Stimulated activated CD8-positive, alpha-beta memory T cell treated with anti-CD3 and anti-CD28 coated beads, Interleukin-7, amount 100 ng/mL, for 4 hours (primary cell): ENCODE results near the gene KLHL11.
A peak's percentile ranks its signal among the peaks of the same experiment; 100 is the strongest.
"Not testable (repeated sequence)": the region's sequence is repeated elsewhere in the genome, so short reads cannot be mapped to it uniquely, and the experiment has no call there.

Experiments used
- DNase-seq, 2 donors: peaks; one replicate each; pipeline ENCODE4 v3.0.0-alpha.2; 2020; ENCODE audit warnings: low read depth in 2 of 2

Gene KLHL11

DNA sequence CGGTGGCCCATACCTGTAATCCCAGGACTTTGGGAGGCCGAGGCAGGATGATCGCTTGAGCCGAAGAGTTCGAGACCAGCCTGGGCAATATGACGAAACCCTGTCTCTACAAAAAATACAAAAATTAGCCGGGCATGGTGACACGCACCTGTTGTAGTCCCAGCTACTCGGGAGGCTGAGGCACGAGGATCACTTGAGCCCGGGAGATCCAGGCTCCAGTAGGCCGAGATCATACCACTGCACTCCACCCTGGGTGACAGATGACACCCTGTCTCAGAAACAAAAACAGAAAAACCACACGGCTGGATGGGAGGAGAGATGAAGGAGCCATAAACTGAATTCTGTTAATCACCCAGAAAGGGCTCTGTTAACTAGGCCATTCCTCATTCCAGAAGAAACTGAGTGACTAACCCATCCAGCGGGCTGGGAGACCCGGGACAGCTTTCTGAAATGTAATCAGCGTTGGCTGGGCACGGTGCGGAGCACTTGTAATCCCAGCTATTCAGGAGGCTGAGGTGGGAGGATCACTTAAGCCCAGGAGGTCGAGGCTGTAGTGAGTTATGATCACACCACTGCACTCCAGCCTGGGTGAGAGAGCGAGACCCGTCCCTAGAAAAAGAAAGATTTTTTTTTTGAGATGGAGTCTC lies 28.6 kb downstream of the KLHL11 start:
- DNase-seq = no peak

DNA sequence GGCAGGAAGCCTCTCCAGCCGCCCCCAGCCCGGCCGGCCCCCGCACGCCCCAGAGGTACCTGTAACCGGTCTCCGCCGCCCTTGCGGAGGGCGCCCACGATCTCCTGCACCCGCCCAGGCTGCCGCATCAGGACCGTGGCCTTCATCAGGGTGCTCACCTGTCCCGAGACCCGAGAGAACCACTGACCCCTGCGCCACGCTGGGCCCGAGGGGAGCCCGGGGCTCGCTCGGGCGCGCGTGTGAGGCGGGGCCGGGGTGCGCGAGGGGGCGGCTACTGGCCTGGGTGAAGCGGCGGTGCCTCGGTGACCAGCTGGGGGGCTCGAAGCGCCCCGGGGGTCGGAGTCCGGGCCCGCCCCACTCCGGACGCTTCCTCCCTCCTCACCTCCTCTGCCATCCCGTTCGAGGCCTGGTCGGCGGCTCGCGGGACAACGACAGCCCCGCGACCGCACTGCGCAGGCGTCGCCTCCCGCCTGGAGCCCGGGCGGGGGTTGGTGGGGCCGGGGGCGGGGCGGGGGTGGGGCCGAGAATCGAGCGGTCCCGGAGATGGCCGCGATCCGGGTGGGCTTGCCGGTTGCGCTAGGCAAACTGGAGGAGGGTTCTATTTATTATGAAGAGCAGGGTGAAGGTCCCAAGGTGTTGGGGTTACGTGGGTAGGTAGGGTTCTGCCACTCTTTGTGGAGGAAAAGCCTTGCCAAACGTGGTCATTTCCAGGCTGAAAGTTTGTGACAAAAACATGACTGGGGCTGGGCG lies 29.2 kb downstream of the KLHL11 start, which contains the start of gene NT5C3B:
Gene NT5C3B, minus strand, starts transcription at position 433 of the 750 bp plus-strand sequence. Its CDS starts 39 bp downstream, at position 394.
- peak in 1 of 2 donors; percentile 52 for DNase-seq

DNA sequence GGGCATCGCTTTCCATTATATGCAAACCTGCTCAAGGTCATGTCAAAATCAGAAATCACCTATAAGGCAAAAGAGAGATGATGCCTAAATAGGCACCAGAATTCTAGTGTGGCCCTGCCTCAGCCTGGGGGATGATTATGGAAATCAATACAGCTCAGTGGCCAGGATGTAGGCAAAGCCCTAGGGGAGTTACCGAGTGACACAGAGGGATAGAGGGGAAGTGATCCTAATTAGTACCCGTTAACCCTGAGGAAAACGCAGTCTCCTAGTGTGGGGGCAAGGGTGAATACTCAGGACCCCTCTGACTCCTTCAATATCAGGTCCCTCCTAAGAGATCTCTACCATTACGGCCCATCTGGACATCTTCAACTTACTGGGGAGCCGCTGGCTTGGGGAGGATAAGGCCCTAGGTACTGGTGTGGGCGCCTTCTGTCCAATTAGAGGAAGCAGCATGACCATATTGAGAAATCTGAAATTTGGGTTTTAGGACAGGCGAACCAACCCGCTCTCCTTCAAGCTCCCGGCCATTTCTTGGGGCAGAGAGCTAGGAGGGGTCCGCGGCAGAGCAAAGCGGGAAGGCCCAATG lies 29.9 kb downstream of the KLHL11 start:
- DNase-seq = no peak

DNA sequence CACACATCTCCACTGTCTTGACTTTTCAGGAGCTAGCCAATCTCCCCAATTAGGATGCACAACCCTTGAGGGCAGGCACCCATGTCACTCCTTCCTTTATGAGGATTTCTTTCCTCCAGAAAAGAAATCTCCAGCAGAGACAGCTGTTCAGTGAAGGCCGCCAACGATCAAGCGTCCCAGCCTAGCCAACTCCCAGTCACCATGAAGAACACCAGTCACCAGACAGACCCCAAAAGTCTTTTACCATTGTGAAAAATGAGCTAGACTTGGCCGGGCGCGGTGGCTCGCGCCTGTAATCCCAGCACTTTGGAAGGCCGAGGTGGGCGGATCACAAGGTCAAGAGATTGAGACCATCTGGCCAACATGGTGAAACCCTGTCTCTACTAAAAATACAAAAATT lies 35.3 kb downstream of the KLHL11 start:
- not testable (repeated sequence) for DNase-seq

DNA sequence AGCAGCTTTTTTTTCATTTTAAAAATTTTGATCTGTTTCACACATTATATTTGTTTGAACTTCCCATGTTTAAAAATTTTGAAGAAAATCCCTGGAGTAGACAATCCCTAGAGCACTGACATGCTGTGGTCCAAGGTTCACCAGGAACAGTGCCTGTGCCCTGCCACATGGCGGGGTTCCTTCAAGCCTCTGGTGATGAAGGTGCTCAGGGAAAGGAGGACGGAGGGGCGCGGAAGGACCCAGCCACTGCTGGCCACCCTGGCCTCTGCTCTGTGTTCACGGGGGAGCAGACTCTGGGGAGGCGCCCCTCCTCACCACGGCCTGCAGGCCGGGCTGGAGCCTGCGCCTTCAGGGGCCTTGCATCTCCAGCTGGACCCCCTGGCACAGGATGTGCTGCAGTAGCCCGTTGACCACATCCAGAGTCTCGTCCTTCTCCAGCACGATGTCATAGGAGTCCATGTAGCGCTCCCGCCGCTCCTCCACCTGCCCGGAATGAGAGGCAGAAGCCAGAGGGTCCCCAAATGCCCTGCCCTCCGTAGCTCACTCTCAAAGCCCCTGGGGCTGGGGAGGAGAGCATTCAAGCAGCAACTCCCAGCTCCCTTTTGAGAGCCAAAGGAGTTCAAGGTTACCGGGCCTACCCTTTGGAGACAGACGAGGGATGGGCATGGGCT lies 39.9 kb downstream of the KLHL11 start:
- DNase-seq = no peak

DNA sequence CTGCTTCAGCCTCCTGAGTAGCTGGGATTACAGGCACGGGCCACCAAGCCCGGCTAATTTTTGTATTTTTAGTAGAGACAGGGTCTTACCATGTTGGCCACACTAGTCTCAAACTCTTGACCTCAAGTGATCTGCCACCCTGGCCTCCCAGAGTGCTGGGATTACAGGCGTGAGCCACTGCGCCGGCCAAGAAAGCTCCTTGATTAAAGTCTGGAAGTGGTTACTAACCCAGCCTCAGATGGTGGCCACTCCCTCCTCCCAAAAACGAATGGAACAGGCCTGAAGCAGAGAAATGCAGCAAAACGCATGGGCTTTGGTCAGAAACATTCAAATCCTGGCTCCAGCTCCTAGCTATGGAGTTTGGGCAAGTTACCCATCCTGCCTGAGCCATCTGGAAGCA lies 41.1 kb downstream of the KLHL11 start:
- DNase-seq = no peak

DNA sequence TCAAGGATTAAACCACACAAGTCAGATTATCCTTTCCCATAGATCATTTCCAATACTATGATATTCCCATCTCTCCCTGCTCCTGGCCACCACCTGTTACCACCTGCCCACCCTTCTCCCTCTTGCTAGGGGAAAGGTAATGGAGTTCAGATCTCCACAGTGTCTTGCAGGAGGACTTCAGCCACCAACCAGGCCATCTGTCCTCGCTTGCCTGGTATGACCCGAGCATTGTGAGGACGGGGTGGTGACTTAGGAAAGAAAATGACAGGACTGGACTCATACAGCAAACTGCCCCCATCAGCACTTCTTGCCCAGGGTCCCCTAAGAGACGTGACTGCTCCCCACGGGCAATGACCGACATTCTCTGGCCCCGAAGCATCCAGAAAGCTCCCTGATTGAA lies 41.6 kb downstream of the KLHL11 start:
- DNase-seq = no peak

DNA sequence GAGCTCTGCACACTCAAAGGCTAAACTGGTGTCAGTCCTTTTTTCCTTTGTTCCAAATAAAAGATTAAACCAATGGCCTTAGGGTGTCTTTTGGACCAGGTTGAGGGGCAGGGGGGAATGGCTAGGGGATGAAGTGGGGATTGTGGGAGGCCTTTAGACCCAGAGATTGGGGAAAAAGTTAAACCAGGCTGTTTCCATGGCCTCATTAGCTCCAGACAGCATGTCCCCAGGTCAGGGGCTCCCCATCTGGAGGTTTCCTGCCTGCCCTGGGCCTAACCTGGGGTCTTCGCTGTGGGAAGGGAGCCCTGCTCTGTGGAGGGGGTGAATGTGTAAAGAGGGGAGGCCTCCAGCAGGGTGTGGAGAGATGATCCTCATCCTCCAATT lies 42.1 kb downstream of the KLHL11 start:
- no peak for DNase-seq

DNA sequence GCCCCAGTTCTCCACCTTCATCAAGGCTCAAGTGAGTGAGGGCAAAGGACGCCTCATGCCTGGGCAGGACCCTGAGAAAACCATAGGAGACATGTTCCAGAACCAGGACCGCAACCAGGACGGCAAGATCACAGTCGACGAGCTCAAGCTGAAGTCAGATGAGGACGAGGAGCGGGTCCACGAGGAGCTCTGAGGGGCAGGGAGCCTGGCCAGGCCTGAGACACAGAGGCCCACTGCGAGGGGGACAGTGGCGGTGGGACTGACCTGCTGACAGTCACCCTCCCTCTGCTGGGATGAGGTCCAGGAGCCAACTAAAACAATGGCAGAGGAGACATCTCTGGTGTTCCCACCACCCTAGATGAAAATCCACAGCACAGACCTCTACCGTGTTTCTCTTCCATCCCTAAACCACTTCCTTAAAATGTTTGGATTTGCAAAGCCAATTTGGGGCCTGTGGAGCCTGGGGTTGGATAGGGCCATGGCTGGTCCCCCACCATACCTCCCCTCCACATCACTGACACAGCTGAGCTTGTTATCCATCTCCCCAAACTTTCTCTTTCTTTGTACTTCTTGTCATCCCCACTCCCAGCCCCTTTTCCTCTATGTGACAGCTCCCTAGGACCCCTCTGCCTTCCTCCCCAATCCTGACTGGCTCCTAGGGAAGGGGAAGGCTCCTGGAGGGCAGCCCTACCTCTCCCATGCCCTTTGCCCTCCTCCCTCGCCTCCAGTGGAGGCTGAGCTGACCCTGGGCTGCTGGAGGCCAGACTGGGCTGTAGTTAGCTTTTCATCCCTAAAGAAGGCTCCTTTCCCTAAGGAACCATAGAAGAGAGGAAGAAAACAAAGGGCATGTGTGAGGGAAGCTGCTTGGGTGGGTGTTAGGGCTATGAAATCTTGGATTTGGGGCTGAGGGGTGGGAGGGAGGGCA lies 42.7 kb downstream of the KLHL11 start:
- DNase-seq = no peak

DNA sequence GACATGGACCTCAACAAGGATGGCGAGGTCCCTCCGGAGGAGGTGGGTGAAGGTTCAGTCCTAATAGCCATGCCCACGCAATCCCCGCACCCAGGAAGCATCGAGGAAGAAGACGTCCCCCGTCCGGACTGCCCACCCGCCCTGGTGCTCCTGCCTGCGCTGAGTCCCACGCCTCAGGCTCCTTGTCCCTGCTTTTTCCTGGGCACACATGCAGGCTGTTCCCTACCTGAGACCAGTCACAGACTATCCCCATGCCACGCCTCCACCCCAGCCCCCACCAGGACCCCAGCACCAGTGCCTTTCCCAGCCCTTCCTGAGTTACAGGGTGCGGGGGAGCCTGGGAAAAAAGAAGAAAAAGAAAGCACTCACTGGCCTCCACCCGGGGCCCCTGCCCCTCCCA lies 43.4 kb downstream of the KLHL11 start:
- no peak for DNase-seq

DNA sequence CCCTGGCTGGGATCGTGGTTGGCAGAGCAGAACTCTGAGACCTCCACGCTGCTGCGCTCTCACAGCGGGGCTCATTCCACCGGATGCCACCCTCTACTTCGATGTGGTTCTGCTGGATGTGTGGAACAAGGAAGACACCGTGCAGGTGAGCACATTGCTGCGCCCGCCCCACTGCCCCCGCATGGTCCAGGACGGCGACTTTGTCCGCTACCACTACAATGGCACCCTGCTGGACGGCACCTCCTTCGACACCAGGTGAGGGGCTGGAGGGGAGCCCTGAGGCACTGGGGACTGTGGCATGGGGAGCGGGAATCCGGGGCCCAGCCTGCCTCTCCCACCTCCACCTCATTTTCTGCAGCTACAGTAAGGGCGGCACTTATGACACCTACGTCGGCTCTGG lies 47.2 kb downstream of the KLHL11 start:
- DNase-seq = no peak

DNA sequence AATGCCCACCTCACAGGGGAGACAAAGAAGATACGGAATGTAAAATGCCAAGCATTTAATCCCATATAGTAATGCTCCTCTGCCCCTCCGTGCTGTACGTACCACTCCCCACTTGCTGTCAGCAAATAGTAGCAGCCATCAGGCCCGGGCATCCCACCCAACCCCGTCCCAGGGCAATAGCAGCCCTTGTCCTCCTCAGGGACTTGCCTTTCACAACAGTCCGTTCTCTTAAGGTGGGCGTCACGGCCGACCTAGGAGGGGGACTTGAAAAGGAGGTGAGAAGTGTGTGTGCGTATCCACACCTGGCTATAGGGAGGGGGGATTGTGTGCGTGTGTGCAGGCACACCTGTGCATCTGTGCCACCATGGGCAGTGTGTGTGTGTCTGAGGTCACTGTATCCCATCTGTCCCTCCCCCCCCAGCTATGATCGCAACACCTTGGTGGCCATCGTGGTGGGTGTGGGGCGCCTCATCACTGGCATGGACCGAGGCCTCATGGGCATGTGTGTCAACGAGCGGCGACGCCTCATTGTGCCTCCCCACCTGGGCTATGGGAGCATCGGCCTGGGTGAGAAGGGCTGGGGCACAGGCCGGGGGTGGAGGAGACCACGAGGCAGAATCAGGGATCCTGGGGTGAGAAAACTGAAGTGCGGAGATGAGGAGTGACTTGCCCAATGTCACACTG lies 48.4 kb downstream of the KLHL11 start:
- no peak for DNase-seq

DNA sequence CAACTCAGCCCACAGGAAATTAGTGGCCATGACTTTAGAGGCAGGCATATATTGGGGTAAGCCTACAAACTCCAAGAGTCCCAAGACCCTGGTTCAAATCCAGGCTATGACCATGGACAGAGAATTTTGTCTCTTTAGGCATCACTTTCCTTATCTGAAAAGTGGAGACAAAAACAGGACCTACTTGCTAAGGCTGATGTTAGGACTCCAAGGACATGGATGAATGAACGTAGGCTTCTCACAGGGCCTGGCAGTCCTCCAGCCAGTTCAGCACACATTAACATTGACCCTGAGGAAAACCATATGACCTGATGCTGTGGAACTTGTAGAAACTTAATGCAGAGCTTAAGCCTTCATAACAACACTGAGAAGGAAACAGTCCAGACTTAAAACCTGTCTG lies 51.0 kb downstream of the KLHL11 start:
- no peak for DNase-seq

DNA sequence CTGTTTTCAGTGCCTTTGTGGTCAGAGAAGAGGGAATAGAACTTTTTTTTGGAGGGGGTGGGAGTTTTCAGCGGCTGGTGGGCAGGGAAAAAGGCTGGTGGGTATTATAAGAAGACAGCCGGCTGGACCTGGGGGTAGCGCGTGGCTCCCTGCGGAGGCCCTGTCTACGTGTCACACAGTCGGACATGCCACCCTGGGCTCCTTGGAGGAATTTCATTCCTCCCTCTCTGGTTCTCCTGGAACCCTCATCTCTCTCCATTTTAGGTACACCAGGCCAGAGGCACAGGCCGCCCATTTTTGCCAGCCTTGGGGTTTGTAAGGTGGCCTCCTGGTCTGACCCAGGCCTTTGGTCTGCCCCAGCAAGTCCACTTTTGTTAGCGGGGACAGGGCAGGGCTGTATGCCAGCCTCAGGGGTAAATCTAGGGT lies 51.5 kb downstream of the KLHL11 start:
- DNase-seq = no peak

DNA sequence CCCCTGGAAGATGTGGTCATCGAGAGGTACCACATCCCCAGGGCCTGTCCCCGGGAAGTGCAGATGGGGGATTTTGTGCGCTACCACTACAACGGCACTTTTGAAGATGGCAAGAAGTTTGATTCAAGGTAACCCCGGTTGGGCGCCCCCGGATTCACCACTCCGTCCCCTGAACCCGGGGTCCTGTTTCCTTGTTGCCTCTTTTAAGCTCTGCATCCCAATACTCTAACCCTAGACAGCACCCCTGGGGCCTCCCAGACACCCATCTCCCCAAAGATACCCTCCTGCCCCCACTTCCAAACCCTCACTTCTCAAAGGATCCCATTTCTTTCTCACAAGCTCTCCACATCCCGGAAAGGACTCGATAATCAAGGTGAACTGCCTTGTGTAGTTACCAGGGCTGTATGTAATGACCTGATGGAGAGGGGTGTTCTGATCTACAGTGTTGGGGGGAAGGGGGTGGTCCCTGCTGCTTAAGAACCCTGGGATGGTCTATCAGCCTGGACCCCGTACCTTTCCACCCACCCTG lies 52.0 kb downstream of the KLHL11 start:
- no peak for DNase-seq

DNA sequence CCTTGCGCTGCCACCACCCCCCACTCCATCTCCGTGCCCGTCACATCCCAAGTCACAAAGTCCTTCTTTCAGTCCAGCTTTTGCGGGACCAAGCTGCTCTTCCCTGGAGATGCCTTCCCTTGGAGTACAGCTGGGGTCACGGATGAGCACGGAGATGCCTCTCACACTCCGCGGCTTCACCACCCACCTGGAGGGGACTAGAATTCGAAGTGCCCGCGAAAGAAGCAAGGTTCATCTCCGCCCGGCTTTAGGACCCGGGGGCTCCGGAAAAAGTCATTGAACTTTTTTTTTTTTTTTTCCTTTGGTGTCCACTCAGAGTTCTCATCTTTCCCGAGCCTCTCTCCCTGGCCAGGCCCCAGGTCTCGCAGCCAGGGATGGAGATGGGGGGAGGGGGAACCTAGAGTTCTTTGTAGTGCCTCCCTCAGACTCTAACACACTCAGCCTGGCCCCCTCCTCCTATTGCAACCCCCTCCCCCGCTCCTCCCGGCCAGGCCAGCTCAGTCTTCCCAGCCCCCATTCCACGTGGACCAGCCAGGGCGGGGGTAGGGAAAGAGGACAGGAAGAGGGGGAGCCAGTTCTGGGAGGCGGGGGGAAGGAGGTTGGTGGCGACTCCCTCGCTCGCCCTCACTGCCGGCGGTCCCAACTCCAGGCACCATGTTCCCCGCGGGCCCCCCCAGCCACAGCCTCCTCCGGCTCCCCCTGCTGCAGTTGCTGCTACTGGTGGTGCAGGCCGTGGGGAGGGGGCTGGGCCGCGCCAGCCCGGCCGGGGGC lies 52.7 kb downstream of the KLHL11 start, which contains the start of gene FKBP10:
Gene FKBP10, plus strand, starts transcription at position 624 of the 771 bp plus-strand sequence. Its CDS starts 31 bp downstream, at position 655.
- DNase-seq = peak in 1 of 2 donors; percentile 28

DNA sequence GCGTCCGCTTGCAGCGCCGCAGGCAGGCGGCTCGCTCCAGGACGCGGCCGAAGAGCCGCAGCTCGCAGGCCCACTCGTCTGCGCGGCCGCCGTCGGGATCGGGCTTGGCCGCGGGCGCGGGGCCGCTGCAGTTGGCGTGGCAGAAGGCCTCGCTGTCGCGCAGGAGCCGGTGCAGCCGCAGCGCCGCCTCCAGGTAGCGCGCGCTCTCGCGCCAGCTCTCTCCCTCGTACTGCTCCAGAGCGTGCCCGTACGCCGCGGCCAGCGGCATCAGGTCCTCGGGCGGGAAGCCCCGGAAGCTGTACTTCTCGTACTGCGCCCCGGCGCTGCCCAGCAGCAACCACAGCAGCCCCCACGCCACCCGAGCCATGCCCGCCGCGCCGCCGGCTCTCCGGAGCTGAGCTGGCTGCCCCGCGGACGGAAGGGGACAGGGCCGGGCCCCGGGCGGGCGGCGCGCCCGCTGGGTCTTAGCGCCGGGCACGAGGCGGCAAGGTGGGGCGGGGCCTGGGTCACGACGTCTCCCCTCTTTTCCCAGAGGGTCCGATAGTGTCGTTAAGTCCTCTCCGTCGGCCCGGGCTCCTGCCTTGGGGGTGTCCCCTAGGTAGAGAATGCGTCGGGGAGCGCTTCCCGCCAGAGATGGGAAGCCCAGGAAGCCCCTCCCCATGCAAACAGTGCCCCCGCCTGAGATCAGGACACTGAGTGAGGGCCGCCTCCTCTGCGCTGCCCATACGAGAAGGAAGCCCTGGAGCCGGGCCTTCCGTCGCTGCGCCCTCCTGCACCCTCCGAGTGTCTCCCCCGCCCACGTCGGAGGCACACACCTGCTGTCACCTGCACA lies 53.5 kb downstream of the KLHL11 start, which contains the start of gene P3H4:
Gene P3H4, minus strand, starts transcription at position 401 of the 832 bp plus-strand sequence. Its CDS starts 34 bp downstream, at position 367.
- peak; percentile 30 to 68 for DNase-seq
